OCI-M1 (cell line): Measurements from ENCODE around the gene BNIPL.
A peak's percentile ranks its signal among the peaks of the same experiment; 100 is the strongest.

Experiments used
- DNase-seq: peaks from one replicate; lab custom pipeline; 2025; lab: John Stamatoyannopoulos, UW

BNIPL gene

DNA sequence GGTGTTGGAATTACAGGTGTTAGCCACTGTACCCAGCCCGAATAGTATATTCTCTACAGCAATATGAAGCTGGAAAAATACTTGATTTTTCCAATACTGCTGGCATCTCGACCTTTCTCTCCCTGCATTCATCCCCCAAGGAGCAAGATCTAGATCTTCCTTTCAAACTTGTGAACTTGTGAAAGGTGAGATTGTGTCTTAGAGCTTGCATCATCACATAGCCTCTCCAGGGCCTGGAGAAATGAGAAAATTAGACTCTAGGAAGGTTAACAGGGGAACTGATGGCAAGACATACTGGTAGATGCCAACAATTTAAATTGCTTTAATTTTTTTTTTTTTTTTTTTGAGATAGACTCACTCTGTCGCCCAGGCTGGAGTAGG is 26.1 kb upstream of the BNIPL start:
- peak; percentile 27 for DNase-seq

DNA sequence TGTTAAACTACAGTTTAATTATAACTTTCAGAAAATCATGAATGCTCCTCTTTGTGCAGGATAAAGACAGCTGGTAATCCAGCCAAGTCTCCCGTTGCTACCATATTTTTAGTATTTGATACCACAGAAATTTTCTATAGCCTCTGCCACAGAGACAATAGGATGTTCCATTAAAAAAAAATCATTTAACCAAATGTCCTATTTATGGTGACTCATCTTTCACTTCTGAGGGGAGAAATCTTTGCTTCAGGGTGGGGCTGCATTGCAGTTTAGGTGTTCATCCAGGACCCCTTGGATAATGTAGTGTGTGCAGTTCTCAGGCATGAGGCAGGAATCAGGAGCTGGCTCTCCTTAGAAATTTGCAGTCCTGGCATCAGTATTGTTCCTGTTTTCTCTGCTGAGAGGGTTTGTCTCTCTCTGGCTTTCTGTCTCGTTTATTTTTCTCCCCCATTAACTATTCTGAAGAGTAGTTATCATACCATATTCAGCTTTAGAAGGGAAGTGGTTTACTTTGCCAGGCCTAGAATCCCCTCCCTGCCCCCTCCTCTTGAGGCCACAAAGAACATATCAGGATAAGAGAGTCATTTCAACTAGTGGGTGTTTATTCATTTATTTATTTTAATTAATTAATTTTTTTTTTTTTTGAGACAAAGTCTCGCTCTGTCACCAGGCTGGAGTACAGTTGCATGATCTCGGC is 25.1 kb upstream of the BNIPL start:
- DNase-seq = peak; percentile 84

DNA sequence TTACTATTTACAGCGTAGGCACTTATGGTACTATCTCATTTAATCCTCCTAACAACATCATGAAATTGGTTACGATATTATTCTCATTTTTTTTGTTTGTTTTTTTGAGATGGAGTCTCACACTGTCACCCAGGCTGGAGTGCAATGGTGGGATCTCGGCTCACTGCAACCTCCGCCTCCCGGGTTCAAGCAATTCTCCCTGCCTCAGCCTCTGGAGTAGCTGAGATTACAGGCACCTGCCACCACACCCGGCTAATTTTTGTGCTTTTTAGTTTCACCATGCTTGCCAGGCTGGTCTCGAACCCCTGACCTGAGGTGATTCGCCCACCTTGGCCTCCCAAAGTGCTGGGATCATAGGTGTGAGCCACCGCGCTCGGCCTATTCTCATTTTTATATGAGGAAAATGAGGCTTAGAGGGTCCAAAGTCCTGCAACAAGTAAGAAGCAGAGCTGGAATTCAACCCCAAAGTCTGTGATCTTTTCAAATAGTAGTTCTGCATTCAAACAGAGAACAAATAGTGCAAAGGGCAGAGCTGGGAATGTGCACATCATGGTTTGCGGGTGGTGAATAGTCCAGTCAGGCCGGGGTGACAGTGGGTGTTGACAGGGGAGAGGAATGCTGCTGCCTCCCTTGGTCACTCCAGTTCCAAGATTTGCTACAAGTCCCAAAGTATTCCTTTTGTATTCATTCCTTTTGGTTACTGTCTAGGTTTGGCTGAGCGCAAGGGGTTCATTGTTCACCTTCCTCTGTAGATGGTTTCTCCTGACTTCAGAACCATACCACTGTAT is 23.5 kb upstream of the BNIPL start:
- no peak for DNase-seq

DNA sequence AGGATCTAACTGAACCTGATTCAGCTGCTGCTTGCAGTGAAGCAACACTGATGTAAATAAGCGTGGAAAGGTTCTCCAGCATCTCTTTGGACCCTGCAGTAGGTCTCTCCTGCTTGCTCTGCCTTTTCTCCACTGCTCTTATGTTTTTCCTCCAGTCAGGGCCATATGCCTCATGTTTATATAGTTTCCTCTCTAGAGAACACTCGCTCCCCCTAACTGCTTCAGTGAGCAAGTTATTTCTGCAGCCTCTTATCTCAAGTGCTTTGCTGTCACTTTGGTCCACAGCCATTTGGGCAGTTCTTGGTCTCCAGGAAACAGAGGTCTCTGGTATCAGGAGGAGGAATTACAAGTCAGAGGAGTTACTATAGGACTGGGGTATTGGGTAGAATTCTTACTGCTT is 22.9 kb upstream of the BNIPL start:
- peak; percentile 90 for DNase-seq

DNA sequence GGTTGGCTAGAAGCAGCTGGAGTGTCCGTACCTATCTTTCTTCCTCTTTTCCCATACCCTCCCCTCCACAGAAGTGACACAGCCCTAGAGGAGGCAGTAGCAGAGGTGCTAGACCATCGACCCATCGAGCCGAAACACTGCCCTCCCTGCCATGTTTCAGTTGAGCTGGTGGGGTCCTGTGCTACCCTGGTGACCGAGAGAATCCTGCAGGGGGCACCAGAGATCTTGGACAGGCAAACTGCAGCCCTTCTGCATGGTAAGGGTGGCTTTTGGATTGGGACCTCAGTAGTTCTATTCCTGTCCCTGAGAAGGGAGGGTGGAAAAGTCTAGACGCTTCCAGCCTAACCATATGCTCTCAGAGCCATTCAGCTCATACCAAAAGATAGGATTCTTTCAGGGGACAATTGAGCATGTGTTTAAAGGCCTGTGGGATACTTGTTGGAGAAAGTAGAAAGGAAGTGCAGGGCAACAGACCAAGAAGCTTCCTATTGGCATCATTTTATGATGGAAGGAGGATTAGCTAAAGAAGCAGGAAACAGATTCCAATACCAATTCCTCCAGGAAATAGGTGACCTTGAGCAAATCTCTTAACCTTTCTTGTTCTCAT is 11.7 kb upstream of the BNIPL start:
- DNase-seq = peak; percentile 86

DNA sequence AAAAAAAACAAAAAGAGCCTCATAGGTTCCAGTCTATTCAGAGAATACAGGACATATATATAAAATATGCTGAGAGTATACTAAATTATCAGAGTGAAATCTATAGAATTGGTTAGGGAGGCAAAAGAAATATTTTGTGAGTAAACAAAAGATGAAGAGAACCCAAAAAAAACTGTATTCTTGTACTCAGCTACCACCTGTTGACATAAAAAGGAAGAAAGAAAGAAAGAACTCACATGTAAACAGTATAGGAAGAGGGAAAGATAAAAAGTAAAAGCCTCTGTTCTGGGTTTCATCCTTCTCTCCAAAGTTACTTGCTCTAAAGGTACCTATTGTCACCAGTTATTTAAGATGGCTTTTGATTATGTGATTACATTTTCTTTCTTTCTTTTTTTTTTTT is 9.9 kb upstream of the BNIPL start:
- DNase-seq = no peak

DNA sequence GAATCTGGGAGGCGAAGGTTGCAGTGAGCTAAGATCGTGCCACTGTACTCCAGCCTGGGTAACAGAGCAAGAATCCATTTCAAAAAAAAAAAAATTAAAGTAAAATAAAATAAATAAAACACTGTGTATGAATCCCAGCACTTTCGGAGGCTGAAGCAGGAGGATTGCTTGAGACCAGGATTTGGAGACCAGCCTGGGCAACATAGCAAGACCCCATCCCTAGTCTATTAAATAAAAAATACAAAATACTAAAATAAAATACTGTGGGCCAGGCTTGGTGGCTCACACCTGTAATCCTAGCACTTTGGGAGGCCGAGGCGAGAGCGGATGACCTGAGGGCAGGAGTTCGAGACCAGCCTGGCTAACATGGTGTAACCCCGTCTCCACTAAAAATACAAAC is 4.2 kb upstream of the BNIPL start:
- DNase-seq = no peak

DNA sequence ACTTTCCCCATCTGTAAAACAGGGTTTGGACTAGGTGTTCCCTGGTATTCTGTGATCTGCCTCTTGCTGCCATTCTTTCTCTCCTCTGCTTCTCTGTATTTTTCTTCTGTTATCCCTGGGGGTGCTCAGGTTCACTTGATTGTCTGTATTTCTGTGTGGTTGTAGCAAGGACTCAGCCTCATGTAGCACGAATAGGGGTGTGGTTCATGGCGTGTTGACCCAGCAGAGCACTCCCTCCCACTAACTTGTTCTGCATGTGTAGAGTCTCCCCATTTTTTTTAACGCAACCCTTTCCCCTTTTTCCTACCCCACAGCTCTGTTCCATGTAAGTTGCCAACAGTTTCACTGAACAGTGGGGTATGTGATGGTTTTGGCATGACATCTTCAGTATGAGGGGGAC is 1.2 kb upstream of the BNIPL start:
- no peak for DNase-seq

DNA sequence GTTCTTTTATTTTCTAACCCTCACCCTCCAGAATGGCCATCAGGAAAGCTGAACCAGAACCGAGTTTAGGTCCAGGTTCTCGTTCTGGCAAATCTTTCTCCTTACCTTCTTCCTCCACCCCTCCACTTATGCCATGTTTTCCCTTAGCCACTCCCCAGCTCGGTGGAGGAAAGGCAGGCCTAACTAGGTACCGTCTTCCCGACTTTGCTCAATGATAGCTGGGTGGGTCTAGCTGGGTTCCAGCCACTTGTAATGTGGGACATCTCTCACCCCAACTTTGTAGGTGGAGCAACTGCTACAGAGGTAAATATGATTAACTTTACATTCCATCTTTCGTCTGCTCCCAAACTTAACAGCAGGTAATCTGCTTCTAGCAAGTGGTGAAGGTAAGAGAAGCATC is 646 bp downstream of the BNIPL start:
- no peak for DNase-seq

DNA sequence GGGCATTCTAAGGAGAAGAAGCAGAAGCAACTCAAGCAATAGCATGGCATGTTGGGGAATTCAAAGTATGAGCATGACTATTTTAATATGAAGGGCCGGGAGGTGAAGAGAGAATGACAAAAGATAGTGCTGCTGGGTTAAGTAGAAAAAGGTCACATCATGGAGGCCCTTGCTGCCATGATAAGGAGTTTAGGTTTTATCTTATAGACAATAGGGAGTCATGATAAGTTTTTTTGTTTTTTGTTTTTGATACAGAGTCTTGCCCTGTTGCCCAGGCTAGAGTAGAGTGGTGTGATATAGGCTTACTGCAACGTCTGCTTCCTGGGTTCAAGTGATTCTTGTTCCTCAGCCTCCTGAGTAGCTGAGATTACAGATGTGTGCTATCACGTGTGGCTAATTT is 3.1 kb downstream of the BNIPL start:
- DNase-seq = peak; percentile 33

DNA sequence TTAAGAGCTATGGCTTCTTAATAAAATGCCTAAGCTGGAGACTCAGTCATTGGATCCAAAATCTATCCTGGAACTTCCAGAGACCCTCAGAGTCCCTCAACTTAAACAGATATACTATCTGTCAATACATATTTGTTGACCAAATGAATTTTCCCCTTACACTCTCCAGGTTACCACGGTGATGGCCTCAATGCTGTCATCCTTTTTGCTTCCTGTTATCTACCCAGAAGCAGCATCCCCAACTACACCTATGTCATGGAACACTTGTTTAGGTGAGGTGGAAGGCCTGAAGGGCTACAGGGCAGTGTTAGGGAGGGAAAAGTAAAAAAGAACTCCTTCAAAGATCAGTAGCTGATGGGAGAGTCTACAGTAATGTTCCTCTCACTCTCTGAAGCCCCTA is 6.8 kb downstream of the BNIPL start:
- DNase-seq = no peak

DNA sequence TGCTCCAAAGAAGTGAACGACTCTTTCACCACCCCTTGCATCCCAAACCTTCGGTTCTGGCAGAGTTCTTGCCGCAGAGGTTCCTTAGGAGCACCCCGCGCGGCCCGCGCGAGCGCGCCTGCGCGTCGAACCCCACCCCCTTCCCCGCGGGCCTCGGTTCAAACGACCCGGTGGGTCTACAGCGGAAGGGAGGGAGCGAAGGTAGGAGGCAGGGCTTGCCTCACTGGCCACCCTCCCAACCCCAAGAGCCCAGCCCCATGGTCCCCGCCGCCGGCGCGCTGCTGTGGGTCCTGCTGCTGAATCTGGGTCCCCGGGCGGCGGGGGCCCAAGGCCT is 11.2 kb downstream of the BNIPL start, which contains the start of gene C1orf56:
Gene C1orf56, plus strand, starts transcription at position 161 of the 334 bp plus-strand sequence. Its CDS starts 97 bp downstream, at position 258.
- peak; percentile 48 for DNase-seq

DNA sequence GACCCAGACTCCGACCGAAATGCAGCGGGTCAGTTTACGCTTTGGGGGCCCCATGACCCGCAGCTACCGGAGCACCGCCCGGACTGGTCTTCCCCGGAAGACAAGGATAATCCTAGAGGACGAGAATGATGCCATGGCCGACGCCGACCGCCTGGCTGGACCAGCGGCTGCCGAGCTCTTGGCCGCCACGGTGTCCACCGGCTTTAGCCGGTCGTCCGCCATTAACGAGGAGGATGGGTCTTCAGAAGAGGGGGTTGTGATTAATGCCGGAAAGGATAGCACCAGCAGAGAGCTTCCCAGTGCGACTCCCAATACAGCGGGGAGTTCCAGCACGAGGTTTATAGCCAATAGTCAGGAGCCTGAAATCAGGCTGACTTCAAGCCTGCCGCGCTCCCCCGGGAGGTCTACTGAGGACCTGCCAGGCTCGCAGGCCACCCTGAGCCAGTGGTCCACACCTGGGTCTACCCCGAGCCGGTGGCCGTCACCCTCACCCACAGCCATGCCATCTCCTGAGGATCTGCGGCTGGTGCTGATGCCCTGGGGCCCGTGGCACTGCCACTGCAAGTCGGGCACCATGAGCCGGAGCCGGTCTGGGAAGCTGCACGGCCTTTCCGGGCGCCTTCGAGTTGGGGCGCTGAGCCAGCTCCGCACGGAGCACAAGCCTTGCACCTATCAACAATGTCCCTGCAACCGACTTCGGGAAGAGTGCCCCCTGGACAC is 11.7 kb downstream of the BNIPL start:
- peak; percentile 72 for DNase-seq

DNA sequence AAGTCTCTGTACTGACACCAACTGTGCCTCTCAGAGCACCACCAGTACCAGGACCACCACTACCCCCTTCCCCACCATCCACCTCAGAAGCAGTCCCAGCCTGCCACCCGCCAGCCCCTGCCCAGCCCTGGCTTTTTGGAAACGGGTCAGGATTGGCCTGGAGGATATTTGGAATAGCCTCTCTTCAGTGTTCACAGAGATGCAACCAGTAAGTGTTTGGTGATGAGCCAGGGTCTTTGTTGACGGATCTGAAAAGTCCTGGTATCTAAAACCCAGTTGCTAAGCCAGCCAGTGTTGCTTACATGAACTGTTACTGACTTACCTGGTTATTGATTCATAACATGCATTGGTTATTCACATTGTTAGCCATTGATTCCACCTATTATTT is 12.3 kb downstream of the BNIPL start:
- no peak for DNase-seq

DNA sequence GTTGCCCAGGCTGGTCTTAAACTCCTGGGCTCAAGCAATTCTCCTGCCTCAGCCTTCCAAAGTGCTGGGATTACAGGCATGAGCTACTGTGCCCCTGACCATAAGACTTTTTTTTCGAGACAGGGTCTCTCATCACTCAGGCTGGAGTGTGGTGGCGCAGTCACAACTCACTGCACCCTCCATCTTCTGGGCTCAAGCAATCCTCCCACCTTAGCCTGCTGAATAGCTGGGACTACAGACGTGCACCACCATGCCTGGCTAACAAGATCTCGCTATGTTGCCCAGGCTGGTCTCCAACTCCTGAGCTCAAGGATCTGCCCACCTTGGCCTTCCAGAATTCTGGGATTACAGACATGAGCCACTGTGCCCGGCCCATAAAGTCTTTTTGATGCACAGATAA is 13.1 kb downstream of the BNIPL start:
- no peak for DNase-seq

DNA sequence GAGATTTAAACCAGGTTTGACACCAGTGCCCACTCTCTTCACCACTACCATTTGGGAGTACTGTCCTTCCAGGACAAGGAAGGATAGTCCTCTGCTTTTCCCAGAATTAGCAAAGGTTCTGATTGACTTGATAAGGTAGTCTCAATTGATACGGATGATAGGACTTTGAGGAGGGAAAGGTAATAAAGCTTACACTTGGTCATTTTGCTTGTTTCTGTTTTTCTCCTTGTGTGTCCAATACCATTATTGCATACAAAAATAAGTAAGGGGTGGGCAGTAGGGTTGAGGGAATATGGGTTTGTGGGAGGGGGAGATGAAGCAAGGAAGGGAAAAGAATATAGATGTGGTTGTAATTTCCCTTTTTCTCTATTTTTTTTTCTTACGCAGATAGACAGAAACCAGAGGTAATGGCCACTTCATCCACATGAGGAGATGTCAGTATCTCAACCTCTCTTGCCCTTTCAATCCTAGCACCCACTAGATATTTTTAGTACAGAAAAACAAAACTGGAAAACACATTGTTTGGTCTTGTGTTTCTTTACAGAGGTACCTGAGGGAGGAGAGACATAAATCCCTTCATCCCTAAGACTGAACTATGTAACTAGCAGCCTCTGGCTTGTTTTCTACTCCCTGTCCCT is 13.8 kb downstream of the BNIPL start:
- no peak for DNase-seq

DNA sequence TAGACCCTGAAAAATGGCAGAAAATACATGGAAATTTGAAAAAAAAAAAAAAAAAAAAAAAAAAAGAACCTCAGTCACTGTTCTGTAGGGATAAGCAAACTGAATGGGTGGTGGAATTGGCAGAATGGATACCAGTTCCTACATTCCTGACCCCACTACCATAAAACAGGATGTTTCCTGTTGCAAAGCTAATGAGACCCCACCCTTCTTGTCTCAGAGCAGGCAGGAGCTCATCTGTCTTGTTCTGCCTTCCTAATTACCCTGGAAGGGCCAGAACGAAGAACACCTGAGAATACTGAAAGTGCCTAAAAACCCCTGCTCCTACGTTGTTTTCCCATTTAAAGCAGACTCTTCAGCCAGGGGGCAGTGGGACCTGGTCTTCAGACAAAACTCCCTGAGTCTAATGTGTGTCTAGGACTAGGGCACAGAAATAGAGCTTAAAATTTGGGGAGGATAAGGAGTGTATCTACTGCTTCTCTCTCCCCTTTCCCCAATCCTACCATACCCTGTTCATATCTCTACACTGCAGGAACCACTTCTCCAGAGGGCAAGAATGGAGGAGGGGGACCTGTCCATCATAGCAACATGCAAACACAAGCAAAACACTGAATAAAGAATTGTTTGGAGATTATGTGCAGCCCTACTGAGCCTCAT is 15.1 kb downstream of the BNIPL start:
- DNase-seq = no peak

DNA sequence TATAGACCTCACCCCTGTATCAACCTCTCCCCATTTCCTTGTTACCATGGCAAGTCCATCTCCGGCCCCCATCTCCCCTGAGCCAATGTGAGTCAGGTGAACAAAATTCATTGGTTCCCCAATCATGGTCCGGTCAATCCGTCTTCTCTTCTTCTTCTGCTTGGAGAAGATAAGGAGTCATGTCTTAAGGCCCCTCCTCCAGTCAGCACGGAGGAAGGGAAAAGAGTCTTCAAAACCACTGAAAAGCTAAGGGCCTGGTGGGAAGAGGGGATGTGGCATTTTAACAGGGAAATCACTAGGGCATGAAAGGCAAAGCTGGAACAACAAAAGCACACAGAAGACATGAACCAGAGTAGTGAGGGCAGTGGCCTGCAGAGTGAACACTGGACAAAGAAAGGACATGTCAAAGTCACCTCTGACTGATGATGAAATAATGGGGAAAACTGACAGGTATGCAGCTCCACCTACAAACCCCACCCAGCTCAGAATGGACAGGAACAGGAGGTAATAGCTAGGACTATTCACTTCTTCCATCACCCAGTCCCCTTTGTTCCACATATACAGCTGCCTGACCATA is 18.7 kb downstream of the BNIPL start:
- DNase-seq = peak; percentile 66

DNA sequence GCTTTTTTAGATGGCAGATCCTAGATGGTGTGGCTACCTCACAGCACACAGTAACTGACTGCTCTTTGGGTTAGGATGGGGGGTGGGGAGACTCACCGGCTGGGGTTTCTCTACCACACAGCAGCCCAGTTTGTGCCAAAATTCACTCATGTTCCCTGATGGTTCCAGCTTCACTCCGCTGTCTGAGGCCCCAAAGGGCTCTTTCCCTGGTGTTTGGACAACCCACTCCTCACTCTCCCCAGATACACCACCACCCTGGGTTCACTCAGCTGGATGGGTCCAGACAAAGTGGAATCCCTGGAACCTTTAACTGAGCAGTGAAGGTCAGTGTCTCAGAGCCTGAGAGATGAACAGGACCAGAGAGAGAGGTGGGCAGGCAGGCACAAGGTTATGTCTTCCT is 19.2 kb downstream of the BNIPL start:
- DNase-seq = no peak

DNA sequence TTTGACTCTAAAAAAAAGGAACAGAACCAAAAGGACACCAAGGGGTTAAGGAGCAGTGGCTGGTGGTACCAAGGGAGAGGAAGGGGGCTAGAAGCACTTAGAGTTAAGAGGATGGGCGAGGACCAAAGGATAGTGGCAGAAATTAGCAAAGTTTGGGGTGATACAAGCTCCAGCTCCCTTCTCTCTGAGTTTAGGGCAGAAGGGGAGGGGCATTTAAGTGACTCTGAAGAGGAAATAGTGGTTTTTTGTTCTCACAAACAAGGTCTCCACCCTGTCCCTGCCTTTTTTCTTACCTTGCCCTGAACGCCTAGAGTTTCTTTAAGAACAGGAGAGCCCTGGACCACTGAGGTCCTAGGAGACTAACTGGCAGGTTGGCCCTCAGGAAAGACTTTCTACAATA is 19.8 kb downstream of the BNIPL start:
- peak; percentile 35 for DNase-seq

DNA sequence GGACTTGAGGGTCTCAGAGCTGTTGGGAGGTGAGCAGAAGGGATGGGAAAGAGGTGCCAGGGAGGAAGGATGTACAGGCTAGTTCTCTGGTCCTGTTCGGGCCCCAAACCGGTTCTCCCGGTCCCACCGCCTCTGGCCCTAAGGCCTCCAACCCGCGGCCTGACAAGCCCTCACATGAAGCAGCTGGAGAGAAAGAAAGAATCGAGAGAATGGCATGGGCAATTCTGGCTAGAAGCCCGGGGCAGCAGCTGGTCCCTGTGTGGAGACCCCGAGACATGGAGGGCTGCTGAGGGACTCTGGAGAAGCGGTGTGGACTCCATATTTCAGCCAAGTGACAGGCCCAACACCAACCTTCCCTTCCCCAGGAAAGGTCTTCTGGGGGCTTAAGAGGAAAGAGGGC is 22.3 kb downstream of the BNIPL start:
- peak; percentile 65 for DNase-seq
